GM23338 (cell line): ENCODE results near the gene ZNF19. TPM values are rescaled to one million over a fixed set of nuclear protein-coding genes. Genes with fewer than 3 reads are reported as not detected.
A peak's percentile ranks its signal among the peaks of the same experiment; 100 is the strongest.

Experiments
- ATAC-seq: fragments of 200-7000 bp; cut with Tn5 transposase; 3 replicates; pipeline ENCODE4 v1.9.1; 2020
- DNase-seq: peaks from one replicate; pipeline ENCODE4 v3.0.0-alpha.2; 2015; ENCODE audit warnings: low spot score
- H2AFZ ChIP-seq: fragments of 200-600 bp; sonication (generic); 2 replicates; pipeline ENCODE4 v1.8.0; 2016; ENCODE audit warnings: antibody characterized with exemption, mild to moderate bottlenecking, moderate library complexity
- H3F3A ChIP-seq: fragments of 200-600 bp; sonication (generic); replicated peaks from 2 replicates; pipeline ENCODE4 v1.8.0; 2017; ENCODE audit warnings: antibody characterized with exemption, mixed run types, low read depth
- H3K27ac ChIP-seq: fragments of 200-600 bp; sonication (generic); 2 replicates; pipeline ENCODE4 v1.6.1; 2016; ENCODE audit warnings: low read depth
- H3K27me3 ChIP-seq: fragments of 200-600 bp; sonication (generic); 2 replicates; pipeline ENCODE4 v1.8.0; 2016; ENCODE audit warnings: mild to moderate bottlenecking, mixed run types, moderate library complexity; ENCODE audit not compliant: insufficient read depth
- H3K36me3 ChIP-seq: fragments of 200-600 bp; sonication (generic); 2 replicates; pipeline ENCODE4 v1.8.0; 2016; ENCODE audit warnings: mild to moderate bottlenecking; ENCODE audit not compliant: insufficient read depth
- H3K4me1 ChIP-seq: fragments of 200-600 bp; sonication (generic); 2 replicates; pipeline ENCODE4 v1.8.0; 2016; ENCODE audit warnings: mild to moderate bottlenecking, moderate library complexity; ENCODE audit not compliant: insufficient read depth
- H3K4me2 ChIP-seq: fragments of 200-600 bp; sonication (generic); 2 replicates; pipeline ENCODE4 v1.7.1; 2017; ENCODE audit warnings: mixed run types
- H3K4me3 ChIP-seq: fragments of 200-600 bp; sonication (generic); 2 replicates; pipeline ENCODE4 v1.6.1; 2016; ENCODE audit warnings: mixed run types
- H3K79me2 ChIP-seq: fragments of 200-600 bp; sonication (generic); replicated peaks from 2 replicates; pipeline ENCODE4 v1.8.0; 2017; ENCODE audit warnings: mild to moderate bottlenecking; ENCODE audit not compliant: insufficient read depth
- H3K9me2 ChIP-seq: fragments of 200-600 bp; sonication (generic); 2 replicates; pipeline ENCODE4 v1.8.0; 2017; ENCODE audit not compliant: insufficient read depth
- H4K20me1 ChIP-seq: fragments of 200-600 bp; sonication (generic); replicated peaks from 2 replicates; pipeline ENCODE4 v1.8.0; 2017; ENCODE audit warnings: mild to moderate bottlenecking; ENCODE audit not compliant: insufficient read depth
- H3K27ac Mint-ChIP-seq: 2 replicates; pipeline ENCODE4 v1.8.0; 2020; ENCODE audit warnings: inconsistent platforms, mild to moderate bottlenecking, moderate library complexity, mixed read lengths
- H3K27me3 Mint-ChIP-seq: 3 replicates; pipeline ENCODE4 v1.8.0; 2022; ENCODE audit warnings: low read depth, mild to moderate bottlenecking, moderate library complexity, mixed read lengths, inconsistent platforms; ENCODE audit not compliant: insufficient read depth, poor library complexity
- H3K36me3 Mint-ChIP-seq: 3 replicates; pipeline ENCODE4 v1.8.0; 2021; ENCODE audit warnings: low read depth, mild to moderate bottlenecking, inconsistent platforms, moderate library complexity, mixed read lengths
- H3K4me1 Mint-ChIP-seq: 3 replicates; pipeline ENCODE4 v1.8.0; 2020; ENCODE audit warnings: mild to moderate bottlenecking, inconsistent platforms, mixed read lengths
- H3K4me3 Mint-ChIP-seq: 3 replicates; pipeline ENCODE4 v1.8.0; 2021; ENCODE audit warnings: moderate library complexity, mild to moderate bottlenecking, inconsistent platforms, mixed read lengths
- H3K9me3 Mint-ChIP-seq: 3 replicates; pipeline ENCODE4 v1.8.0; 2020; ENCODE audit warnings: moderate library complexity, mild to moderate bottlenecking, inconsistent platforms, mixed read lengths
- CREB1 ChIP-seq: fragments of 250-450 bp; sonication (Bioruptor Pico); IDR thresholded peaks from 2 replicates; pipeline ENCODE4 v1.5.0; 2020; ENCODE audit warnings: low read depth, mild to moderate bottlenecking, moderate library complexity
- ETS1 ChIP-seq: IDR thresholded peaks from 2 replicates; pipeline ENCODE4 v1.6.1; 2016; ENCODE audit warnings: antibody characterized with exemption
- EZH2 ChIP-seq: fragments of 200-600 bp; sonication (generic); IDR thresholded peaks from one replicate; pipeline ENCODE4 v1.8.0; 2017; ENCODE audit warnings: antibody characterized with exemption, mild to moderate bottlenecking, low read depth; ENCODE audit not compliant: unreplicated experiment
- NANOG ChIP-seq: IDR thresholded peaks from 2 replicates; pipeline ENCODE4 v1.6.1; 2016; ENCODE audit warnings: antibody characterized with exemption, borderline replicate concordance
- POLR2AphosphoS5 ChIP-seq: IDR thresholded peaks from 2 replicates; pipeline ENCODE4 v1.6.1; 2016; ENCODE audit warnings: antibody characterized with exemption, low read depth
- REST ChIP-seq: IDR thresholded peaks from one replicate; pipeline ENCODE4 v1.6.1; 2018; ENCODE audit warnings: antibody characterized with exemption; ENCODE audit not compliant: unreplicated experiment
- STAT1 ChIP-seq: IDR thresholded peaks from one replicate; pipeline ENCODE4 v1.6.1; 2016; ENCODE audit warnings: antibody characterized with exemption; ENCODE audit not compliant: unreplicated experiment
- ZNF114 ChIP-seq: fragments of 250-450 bp; sonication (Bioruptor Pico); IDR thresholded peaks from 2 replicates; pipeline ENCODE4 v1.5.0; 2020; ENCODE audit warnings: mild to moderate bottlenecking, moderate library complexity
- ZNF331 ChIP-seq: fragments of 250-450 bp; sonication (Bioruptor Pico); IDR thresholded peaks from 2 replicates; pipeline ENCODE4 v1.5.0; 2020; ENCODE audit warnings: low read depth, mild to moderate bottlenecking, moderate library complexity
- polyA plus RNA-seq: library from polyadenylated mRNA; unstranded; fragments of >200 nt; fragmentation: Nextera tagmentation; extraction: Ambion mirVana; gene quantifications from 2 replicates; pipeline ENCODE4 v1.2.1, GENCODE V29; 2016
- total RNA-seq: library from RNA; depleted of rRNA; stranded (reverse); fragments of >200 nt; shearing (Covaris generic); gene quantifications from 2 replicates; pipeline ENCODE4 v1.2.3, GENCODE V29; 2014
- TF ChIP-seq, protein P1 (sequence below), 2 experiments: fragments of 200-600 bp in 1 of 2; sonication (generic) in 1 of 2; conservative IDR thresholded peaks; 2 replicates each; pipeline versions ENCODE4 v1.5.1 to v1.6.1; 2016 to 2017; ENCODE audit warnings: antibody characterized with exemption in 2 of 2, low read depth in 2 of 2, mild to moderate bottlenecking in 2 of 2, moderate library complexity in 1 of 2
- TF ChIP-seq, protein P2 (sequence below): fragments of 250-450 bp; sonication (Bioruptor Pico); IDR thresholded peaks from 2 replicates; pipeline ENCODE4 v1.5.0; 2020; ENCODE audit warnings: mild to moderate bottlenecking, moderate library complexity

The ZNF19 gene
- total and polyA plus RNA-seq, 2 experiments from 2014 or later: 1.0 to 4.8 TPM

DNA sequence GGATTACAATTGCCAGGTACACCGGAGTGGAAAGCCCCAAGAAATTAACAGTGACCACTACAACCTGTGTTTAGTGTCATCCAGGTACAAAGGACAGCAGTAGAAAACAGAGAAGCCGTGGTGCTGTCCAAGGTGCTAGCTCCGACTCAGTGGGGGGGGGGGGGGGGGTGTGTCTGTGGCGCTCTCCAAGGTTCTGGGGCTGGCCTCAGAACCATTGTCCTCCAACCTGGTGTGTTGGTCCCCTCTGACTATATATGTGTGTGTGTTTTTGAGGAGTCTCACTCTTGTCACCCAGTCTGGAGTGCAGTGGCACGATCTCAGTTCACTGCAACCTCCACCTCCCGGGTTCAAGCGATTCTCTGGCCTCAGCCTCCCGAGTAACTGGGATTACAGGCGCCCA lies 21.3 kb downstream of the ZNF19 start (continued):
- TF ChIP-seq POLR2AphosphoS5 (no peak), CREB1 (CRISPR knock-in tag) (no peak), ETS1 (no peak), EZH2 (no peak), NANOG (no peak), ZNF331 (CRISPR knock-in tag) (no peak), ZNF114 (CRISPR knock-in tag) (0 out of 2 replicates have a peak, but pooled peaks have one; percentile 40)

DNA sequence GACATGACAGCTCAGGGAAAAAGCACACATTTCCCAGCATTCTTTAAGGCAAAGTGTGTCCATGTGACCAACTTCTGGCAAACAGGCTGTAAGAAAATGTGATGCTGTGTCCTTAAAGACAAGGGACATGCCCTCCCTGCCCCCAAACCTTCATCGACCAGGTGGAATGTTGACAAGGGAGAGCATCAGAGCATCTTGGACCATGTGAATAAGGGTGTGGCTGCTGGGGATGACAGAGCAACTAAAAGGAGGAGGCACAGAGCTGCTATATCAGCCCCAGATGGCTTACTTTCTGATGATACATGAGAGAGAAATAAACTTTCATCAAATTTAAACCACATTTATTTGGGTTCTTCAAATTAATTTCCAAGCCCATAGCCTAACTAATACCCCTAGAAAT lies 24.9 kb downstream of the ZNF19 start:
- no peak for ATAC-seq
- no peak overlapping the region for H3K4me3 Mint-ChIP-seq
- TF ChIP-seq POLR2AphosphoS5: no peak
- no peak for TF ChIP-seq NANOG
- TF ChIP-seq REST: no peak
- TF ChIP-seq ZNF114 (CRISPR knock-in tag): no peak
- TF ChIP-seq, protein P1, sequence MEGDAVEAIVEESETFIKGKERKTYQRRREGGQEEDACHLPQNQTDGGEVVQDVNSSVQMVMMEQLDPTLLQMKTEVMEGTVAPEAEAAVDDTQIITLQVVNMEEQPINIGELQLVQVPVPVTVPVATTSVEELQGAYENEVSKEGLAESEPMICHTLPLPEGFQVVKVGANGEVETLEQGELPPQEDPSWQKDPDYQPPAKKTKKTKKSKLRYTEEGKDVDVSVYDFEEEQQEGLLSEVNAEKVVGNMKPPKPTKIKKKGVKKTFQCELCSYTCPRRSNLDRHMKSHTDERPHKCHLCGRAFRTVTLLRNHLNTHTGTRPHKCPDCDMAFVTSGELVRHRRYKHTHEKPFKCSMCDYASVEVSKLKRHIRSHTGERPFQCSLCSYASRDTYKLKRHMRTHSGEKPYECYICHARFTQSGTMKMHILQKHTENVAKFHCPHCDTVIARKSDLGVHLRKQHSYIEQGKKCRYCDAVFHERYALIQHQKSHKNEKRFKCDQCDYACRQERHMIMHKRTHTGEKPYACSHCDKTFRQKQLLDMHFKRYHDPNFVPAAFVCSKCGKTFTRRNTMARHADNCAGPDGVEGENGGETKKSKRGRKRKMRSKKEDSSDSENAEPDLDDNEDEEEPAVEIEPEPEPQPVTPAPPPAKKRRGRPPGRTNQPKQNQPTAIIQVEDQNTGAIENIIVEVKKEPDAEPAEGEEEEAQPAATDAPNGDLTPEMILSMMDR (conservative IDR thresholded peaks at IDR 0.05; ENCODE audit: low read depth in 2 of 2): no peak
- no peak for TF ChIP-seq ETS1
- TF ChIP-seq CREB1 (CRISPR knock-in tag): no peak
- TF ChIP-seq, protein P2, sequence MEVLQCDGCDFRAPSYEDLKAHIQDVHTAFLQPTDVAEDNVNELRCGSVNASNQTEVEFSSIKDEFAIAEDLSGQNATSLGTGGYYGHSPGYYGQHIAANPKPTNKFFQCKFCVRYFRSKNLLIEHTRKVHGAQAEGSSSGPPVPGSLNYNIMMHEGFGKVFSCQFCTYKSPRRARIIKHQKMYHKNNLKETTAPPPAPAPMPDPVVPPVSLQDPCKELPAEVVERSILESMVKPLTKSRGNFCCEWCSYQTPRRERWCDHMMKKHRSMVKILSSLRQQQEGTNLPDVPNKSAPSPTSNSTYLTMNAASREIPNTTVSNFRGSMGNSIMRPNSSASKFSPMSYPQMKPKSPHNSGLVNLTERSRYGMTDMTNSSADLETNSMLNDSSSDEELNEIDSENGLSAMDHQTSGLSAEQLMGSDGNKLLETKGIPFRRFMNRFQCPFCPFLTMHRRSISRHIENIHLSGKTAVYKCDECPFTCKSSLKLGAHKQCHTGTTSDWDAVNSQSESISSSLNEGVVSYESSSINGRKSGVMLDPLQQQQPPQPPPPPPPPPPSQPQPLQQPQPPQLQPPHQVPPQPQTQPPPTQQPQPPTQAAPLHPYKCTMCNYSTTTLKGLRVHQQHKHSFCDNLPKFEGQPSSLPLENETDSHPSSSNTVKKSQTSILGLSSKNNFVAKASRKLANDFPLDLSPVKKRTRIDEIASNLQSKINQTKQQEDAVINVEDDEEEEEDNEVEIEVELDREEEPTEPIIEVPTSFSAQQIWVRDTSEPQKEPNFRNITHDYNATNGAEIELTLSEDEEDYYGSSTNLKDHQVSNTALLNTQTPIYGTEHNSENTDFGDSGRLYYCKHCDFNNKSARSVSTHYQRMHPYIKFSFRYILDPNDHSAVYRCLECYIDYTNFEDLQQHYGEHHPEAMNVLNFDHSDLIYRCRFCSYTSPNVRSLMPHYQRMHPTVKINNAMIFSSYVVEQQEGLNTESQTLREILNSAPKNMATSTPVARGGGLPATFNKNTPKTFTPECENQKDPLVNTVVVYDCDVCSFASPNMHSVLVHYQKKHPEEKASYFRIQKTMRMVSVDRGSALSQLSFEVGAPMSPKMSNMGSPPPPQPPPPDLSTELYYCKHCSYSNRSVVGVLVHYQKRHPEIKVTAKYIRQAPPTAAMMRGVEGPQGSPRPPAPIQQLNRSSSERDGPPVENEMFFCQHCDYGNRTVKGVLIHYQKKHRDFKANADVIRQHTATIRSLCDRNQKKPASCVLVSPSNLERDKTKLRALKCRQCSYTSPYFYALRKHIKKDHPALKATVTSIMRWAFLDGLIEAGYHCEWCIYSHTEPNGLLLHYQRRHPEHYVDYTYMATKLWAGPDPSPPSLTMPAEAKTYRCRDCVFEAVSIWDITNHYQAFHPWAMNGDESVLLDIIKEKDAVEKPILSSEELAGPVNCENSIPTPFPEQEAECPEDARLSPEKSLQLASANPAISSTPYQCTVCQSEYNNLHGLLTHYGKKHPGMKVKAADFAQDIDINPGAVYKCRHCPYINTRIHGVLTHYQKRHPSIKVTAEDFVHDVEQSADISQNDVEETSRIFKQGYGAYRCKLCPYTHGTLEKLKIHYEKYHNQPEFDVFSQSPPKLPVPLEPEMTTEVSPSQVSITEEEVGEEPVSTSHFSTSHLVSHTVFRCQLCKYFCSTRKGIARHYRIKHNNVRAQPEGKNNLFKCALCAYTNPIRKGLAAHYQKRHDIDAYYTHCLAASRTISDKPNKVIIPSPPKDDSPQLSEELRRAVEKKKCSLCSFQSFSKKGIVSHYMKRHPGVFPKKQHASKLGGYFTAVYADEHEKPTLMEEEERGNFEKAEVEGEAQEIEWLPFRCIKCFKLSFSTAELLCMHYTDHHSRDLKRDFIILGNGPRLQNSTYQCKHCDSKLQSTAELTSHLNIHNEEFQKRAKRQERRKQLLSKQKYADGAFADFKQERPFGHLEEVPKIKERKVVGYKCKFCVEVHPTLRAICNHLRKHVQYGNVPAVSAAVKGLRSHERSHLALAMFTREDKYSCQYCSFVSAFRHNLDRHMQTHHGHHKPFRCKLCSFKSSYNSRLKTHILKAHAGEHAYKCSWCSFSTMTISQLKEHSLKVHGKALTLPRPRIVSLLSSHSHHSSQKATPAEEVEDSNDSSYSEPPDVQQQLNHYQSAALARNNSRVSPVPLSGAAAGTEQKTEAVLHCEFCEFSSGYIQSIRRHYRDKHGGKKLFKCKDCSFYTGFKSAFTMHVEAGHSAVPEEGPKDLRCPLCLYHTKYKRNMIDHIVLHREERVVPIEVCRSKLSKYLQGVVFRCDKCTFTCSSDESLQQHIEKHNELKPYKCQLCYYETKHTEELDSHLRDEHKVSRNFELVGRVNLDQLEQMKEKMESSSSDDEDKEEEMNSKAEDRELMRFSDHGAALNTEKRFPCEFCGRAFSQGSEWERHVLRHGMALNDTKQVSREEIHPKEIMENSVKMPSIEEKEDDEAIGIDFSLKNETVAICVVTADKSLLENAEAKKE (CRISPR knock-in tag): no peak
- TF ChIP-seq ZNF331 (CRISPR knock-in tag): no peak
- no peak for TF ChIP-seq STAT1

More for the DNA sequence above, 24.9 kb downstream of the ZNF19 start:
- no peaks in the 10 kb centered on the region for H3K9me3 Mint-ChIP-seq
- DNase-seq: no peak
- Histone ChIP-seq H3K27ac (no peak overlapping the region), H3K79me2 (peaks cover 18% of the 10 kb centered on the region), H3K4me1 (no peaks in the 10 kb centered on the region), H3K9me2 (no peaks in the 10 kb centered on the region), H2AFZ (no peak overlapping the region), H3K36me3 (no peaks in the 10 kb centered on the region), H4K20me1 (peaks cover 10% of the 10 kb centered on the region; the same call in 1 of the 2 replicates), H3K4me3 (no peak overlapping the region), H3F3A (no peaks in the 10 kb centered on the region), H3K27me3 (no peaks in the 10 kb centered on the region), H3K4me2 (no peak overlapping the region)
- H3K27me3 Mint-ChIP-seq: peaks cover 3% of the 10 kb centered on the region
- no peaks in the 10 kb centered on the region for H3K36me3 Mint-ChIP-seq
- peaks cover 6% of the 10 kb centered on the region; the same call in 1 of the 3 replicates for H3K4me1 Mint-ChIP-seq
- H3K27ac Mint-ChIP-seq: no peak overlapping the region
